Effector CD4-positive, alpha-beta T cell (primary cell): ENCODE measurements around the gene TMEM200B.
"Not testable (repeated sequence)": the region's sequence is repeated elsewhere in the genome, so short reads cannot be mapped to it uniquely, and the experiment has no call there.

ENCODE experiments used
- DNase-seq: peaks from one replicate; pipeline ENCODE4 v3.0.0-alpha.2; 2020

TMEM200B gene

GRCh38 chr1:29105822-29106221 is 17.9 kb downstream of the TMEM200B start:
- no peak for DNase-seq

- DNase-seq = no peak
Measured at GRCh38 chr1:29100487-29100886, 23.2 kb downstream of the TMEM200B start.

- no peak for DNase-seq
Measured at GRCh38 chr1:29099286-29099685, 24.4 kb downstream of the TMEM200B start.

GRCh38 chr1:29096231-29096886 is 27.3 kb downstream of the TMEM200B start:
- DNase-seq = no peak

- no peak for DNase-seq
Measured at GRCh38 chr1:29094954-29095353, 28.7 kb downstream of the TMEM200B start.

GRCh38 chr1:29094433-29094832 is 29.3 kb downstream of the TMEM200B start:
- no peak for DNase-seq

DNA sequence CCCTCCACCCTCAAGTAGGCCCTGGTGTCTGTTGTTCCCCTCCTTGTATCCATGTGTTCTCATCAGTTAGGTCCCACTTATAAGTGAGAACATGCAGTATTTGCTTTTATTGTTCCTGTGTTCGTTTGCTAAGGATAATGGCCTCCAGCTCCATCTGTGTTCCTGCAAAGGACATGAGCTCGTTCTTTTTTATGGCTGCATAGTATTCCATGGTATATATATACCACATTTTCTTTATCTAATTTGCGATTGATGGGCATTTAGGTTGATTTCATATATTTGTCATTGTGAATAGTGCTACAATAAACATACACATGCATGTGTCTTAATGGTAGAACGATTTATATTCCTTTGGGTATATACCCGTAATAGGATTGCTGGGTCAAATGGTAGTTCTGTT is 31.0 kb downstream of the TMEM200B start:
- not testable (repeated sequence) for DNase-seq

- DNase-seq = no peak
Measured at GRCh38 chr1:29090937-29091618, 32.6 kb downstream of the TMEM200B start.

DNA sequence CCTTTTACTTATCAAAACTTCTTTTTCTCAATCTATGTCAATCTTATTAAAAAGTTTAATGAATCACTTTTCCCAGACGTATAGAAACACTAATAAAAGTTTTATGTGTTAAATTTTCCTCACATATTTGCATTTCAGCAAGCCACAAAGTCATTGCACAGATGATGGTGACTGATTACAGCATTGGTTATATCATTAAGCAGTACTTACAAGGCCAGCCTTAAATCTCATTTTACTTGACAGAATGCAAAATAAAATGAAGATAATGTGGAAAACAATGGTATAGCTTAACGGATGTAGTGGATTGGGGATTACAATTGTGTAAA is 39.5 kb downstream of the TMEM200B start:
- no peak for DNase-seq

GRCh38 chr1:29083317-29084195 is 40.1 kb downstream of the TMEM200B start:
- DNase-seq = no peak

DNA sequence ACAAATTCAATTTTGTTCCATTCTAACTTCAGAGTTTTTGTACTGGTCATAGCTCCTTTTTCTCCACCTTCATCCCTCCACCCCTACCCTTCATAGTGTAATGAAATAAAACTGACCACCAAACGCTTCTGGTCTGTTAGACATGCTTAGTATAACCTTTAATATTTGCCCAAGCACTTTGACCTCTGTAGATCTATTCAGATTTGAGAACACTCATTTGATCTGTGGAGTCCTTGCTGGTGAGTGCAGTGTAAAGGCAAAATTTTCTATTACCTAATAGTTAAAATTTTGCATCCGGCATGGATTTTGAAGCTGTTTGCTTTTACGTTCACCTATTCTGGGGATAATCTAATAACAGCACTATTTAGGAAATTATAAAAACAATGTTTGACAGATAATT is 41.2 kb downstream of the TMEM200B start:
- DNase-seq = no peak

DNA sequence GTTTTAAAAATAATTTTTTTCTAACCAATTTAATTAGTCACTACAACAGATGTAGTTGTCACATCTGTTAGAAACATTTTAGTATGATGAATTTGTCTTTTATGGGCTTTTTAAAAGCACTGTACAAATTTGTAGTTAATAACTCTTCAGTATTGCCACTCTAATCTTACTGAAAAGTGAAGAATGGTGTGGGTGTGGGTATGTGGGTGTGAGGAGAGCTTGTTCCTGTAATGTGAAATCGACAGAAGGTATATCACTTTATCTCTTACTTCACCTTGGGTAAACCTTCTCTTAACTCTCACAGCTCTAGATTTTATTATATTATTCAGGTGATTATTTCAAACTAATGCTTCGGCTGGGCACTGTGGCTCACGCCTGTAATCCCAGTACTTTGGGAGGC is 42.5 kb downstream of the TMEM200B start:
- no peak for DNase-seq

GRCh38 chr1:29079916-29080629 is 43.6 kb downstream of the TMEM200B start:
- DNase-seq = not testable (repeated sequence)

DNA sequence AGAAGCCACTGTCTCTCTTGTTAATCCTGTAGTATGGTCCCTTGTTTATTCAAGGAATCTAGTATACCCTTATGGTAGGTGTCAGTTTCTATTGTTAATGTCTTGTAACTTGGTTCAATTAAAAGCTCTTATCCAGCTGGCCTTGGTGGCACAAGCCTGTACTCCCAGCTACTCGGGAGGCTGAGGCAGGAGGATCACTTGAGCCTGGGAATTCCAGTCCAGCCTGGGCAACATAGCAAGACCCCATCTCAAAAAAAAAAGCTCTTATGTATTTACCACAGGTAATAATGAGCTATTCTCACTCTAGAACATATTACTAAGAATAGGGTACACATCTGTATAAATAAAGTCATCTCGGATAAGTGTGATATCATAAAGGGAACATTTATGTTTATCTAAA is 46.5 kb downstream of the TMEM200B start:
- DNase-seq = no peak
